ENCODE results near the gene FBXO46.
A peak's percentile ranks its signal among the peaks of the same experiment; 100 is the strongest.

The FBXO46 gene

DNA sequence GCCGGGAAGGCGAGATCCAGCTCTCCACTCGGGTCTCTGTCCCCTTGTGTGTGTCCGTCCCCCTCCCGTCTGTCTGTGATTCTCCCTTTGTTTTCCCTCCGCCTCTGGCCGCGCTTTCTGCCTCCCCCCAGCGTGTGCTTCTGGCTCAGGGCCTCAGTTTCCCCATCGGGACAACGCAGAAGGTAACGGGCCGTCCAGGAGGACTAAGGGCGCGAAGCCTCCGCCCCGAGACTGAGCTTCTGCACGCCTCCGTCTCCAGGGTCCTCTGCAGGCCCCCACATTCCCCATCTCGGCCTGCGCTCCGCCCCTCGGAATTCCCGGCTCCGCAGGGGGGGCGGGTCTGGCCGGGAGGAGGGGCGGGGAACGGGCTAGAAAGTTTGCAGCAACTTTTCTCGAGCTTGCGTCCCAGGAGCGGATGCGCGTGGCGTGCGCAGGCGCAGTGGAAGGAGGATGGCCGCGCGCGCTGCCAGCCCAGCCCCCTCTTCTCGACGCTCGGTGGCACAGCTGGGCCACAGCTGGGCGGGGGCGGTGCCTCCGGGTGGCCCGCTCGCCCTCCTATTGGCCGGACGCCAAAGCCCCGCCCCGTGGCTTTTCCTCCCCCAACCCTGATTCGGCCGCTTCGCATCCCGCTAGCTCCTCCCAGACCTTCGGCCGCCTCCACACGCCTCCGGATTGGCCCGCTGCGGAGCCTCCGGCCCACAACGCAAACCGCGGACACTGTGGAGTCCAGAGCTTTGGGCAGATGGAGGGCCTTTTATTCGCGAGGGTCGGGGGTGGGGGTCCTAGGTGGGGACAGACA is 38.5 kb upstream of the FBXO46 start, which contains the start of gene SIX5:
SIX5 (minus strand) TSS at position 269 of the 799 bp plus-strand sequence. CDS start 408 bp downstream, outside the sequence.
- peak within 1 kb of the TSS; percentile 94 to 95 for H3K4me3 Mint-ChIP-seq
- DNase-seq (peak; percentile 98 to 99), ATAC-seq (peak; percentile 74)
- H3K27ac Mint-ChIP-seq: peak within 1 kb of the TSS; percentile 65 to 86
- peaks cover 68% of the 10 kb centered on the region for H3K27me3 Mint-ChIP-seq
- H3K4me1 Mint-ChIP-seq: peaks cover 33% of the 10 kb centered on the region
- no peaks in the 10 kb centered on the region for H3K9me3 Mint-ChIP-seq

DNA sequence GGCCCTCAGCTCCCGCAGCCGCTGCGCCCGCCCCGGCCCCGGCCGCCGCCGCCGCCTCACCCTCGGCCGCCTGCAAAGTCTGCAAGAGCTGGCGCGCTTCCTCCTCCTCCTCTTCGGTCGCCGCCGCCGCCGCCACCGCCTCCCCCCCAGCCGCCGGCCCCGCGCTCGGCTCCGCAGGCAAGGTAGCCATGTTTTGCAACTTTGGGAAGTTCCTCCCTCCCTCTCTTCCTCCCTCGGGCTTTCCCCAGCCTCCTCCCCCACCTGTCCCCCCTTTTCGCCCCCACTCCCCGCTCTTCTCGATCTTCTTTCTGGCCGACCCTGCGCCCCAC is 37.9 kb upstream of the FBXO46 start:
- ATAC-seq: no peak
- Mint-ChIP-seq H3K4me3 (peak overlapping the region; percentile 94 to 95), H3K27ac (peak overlapping the region; percentile 59 to 86), H3K9me3 (no peaks in the 10 kb centered on the region), H3K4me1 (peaks cover 33% of the 10 kb centered on the region), H3K27me3 (peaks cover 73% of the 10 kb centered on the region)
- peak in 1 of 2 donors; percentile 44 for DNase-seq

DNA sequence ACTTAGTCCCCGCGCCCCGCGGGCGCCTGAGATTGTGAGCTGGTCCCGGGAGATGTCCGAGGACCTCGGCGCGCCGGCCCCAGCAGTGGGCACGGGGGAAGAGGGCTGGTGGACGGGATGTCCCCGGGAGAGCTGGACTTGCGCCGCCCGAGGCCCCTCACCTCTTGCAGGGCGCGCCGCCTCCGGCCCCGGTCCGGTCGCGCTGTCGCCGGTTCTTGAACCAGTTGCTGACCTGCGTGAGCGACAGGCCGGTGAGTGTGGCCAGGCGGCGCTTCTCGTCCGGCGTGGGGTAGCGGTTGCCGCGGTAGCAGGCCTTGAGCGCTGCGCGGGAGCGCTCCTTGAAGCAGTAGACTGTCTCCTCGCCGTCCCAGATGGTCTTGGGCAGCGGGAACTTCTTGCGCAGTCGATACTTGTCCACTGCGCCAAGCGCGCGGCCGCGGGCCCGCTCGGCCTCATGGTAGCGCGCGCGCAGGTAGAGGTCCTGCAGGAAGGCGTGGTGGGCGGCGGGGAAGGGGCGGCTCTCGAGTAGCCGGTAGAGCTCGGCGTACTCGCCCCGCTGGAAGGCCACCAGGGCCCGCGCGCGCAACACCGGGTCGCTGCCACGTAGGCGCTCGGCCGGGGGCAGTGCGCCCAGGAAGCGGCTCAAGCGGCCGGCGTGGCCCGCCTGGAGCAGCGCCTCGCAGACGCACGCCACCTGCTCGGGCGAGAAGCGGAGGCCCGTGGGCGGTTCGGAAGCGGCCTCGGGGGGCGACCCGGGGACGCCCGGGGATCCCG is 37.4 kb upstream of the FBXO46 start:
- peaks cover 77% of the 10 kb centered on the region for H3K27me3 Mint-ChIP-seq
- H3K9me3 Mint-ChIP-seq: no peaks in the 10 kb centered on the region
- H3K27ac Mint-ChIP-seq: no peak overlapping the region
- H3K4me3 Mint-ChIP-seq: peak overlapping the region; percentile 71 to 84
- peaks cover 33% of the 10 kb centered on the region for H3K4me1 Mint-ChIP-seq
- no peak for ATAC-seq
- DNase-seq: peak; percentile 48 to 49

DNA sequence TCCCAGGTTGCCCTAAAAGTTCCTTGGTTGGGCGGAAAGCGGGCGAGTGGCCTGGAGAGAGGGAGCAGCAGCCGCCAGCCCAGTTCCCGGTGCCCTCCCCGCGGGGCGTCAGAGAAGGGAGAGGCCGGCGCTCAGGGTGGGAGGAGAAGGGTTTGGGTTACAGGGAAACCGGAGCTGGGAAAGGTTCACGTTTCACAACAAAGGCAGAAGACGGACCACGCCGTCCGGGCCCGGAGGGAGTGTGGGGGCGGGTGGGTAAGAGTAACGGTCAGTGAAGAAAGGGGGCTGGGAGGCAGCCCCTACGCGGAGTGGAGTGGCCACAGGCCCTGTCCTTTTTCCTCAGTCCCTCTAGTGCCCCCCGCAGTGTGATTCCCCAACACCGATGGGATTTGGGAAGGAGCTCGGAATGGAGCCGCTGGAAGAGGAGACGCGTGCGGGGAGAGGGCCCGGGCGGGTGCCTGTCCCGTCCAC is 36.7 kb upstream of the FBXO46 start:
- Mint-ChIP-seq H3K4me3 (peak overlapping the region; percentile 47 to 84), H3K9me3 (no peaks in the 10 kb centered on the region), H3K4me1 (peaks cover 33% of the 10 kb centered on the region), H3K27ac (no peak overlapping the region), H3K27me3 (peaks cover 77% of the 10 kb centered on the region)
- DNase-seq: no peak
- no peak for ATAC-seq

DNA sequence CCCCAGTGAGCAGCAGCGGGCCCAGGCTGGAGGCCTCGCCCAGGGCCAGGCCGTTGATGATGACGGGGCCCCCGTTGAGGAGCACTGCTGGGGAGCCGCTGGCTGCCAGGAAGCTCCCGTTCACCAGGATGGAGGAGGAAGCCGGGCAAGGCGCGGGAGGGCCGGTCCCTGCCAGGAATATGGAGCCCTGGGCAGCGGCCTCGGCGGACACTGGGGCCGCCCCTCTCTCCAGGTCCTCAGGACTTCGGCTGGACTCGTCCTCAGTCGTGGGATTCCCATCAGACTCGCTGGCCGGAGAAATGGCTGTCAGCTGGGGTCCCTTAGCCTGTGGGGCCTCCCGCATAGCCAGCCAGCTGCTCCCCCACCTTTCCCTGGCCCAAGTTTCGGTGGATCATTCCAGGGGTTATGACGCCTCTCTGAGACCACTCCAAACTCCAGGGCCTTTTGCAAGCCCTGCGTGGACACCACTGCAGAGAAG is 36.2 kb upstream of the FBXO46 start:
- peak overlapping the region; percentile 47 to 84 for H3K4me3 Mint-ChIP-seq

DNA sequence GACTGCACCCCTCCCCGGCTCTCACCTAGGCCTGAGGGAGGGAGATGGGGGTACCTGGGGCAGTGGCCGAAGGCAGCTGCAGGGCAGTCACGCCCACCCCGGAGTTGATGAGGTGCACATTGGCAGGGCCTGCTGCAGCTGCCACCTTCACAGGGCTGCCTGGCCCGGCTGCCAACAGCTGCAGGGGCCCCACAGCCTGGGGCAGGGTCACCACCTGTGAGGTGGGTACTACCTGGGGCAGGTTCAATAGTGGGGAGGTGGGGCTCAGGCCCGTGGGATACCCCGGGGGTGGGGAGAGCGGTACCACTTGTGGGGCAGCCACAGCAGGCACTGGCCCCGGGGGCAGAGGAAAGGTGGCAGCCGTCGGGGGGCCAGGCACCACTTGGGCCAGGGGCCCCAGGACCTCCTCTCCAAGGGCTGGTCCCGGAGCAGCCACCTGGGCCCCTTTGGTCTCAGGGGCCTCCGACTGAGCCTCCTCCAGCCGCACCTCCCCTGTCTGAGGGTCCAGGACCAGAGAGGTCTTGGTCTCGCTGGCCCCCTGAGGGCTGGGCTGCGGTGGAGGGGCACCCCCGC is 35.7 kb upstream of the FBXO46 start:
- Mint-ChIP-seq H3K9me3 (no peaks in the 10 kb centered on the region), H3K27ac (no peak overlapping the region), H3K4me1 (peaks cover 33% of the 10 kb centered on the region), H3K4me3 (no peak overlapping the region), H3K27me3 (peaks cover 78% of the 10 kb centered on the region)
- ATAC-seq: no peak
- DNase-seq: no peak

More for the DNA sequence above, 36.2 kb upstream of the FBXO46 start:
- Mint-ChIP-seq H3K27ac (no peak overlapping the region), H3K27me3 (peaks cover 77% of the 10 kb centered on the region), H3K4me1 (peaks cover 33% of the 10 kb centered on the region), H3K9me3 (no peaks in the 10 kb centered on the region)
- ATAC-seq (no peak), DNase-seq (no peak)

DNA sequence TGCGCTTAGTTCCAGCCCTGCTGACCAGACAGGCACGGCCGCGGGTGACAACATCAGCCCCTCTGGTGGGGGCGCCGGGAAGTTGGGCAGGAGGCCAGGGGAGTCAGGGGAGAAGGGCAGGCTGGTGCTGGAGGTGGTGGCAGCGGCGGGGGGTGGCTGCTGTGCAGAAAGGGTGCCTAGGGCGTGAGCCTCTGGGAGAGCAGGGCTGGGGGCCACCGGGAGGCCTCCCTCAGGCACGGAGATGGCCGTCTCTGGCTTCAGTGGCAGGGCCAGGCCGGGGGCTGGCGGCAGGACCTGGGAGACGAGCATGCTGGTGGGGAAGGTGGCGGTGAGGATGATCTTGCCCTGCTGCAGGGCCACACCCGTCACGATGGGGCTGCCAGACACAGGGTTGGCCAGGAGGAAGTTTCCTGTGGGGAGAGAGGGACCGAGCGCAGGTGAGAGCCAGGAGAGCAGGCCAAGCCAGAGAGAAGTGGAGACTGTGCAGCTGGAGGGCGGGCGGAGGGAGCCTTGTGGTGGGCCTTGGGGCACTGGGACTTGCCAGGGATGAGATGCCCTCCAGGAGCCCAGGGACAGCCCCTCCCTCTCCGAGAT is 35.1 kb upstream of the FBXO46 start:
- Mint-ChIP-seq H3K4me3 (no peak overlapping the region), H3K27ac (peak overlapping the region in 1 of 2 donors; percentile 21), H3K27me3 (peaks cover 72% of the 10 kb centered on the region), H3K4me1 (peaks cover 28% of the 10 kb centered on the region), H3K9me3 (no peaks in the 10 kb centered on the region)
- ATAC-seq: no peak
- no peak for DNase-seq

DNA sequence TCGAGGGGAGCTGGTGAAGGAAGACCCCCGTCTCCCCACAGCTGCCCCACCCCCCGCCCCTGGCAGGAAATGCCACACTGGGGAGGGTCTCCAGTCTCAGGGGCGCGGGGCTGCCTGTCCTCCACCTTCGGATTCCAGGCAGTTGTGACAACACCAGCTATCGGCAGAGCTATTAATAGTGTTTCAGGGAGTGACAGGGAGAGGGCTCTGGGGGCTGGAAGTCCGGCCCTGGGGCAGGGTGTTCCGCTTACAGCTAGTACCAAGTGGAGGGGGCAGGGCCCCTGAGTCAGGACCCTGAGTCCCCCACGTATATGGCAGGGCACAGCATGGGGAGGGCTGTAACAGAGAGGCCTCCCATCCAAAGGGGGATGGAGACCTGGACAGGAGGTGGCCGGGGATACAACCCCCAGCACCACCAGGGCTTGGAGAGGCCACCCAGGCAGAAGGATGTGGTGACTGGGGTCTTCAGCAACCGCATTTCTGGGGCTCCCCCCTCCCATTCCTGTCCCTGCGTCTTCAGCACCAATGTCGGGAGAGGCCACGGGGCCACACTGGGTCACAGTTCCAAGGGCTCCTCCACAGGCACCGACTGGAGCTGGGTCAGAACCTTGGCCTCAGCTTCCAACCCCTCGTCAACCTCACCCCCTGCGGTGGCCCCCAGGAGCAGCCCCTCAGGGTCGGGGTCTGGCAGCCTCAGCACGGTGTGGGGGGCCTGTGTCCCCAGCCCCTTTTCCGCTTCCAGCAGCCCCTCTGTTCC is 34.4 kb upstream of the FBXO46 start:
- Mint-ChIP-seq H3K27me3 (peaks cover 65% of the 10 kb centered on the region), H3K27ac (no peak overlapping the region), H3K4me3 (no peak overlapping the region), H3K4me1 (peaks cover 21% of the 10 kb centered on the region), H3K9me3 (no peaks in the 10 kb centered on the region)
- DNase-seq (no peak), ATAC-seq (no peak)

DNA sequence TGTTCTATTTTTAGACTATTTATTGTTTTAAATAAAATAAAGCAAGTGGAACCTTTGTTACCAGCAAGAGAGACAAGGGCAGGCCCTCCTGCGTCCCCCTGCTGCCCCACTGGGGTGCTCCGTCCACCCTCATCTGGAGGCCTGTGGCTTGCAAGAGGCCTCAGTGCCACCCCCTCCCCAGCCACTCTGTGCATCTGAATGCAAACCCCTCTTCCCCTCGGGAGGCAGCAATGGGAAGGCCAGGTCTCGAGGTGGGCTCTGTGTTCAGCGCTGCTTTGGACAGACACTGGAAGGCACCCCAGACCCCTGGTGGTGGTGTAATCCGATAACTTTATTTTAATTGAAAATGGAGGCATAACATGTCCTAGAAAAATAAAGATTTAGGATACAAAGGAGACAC is 33.8 kb upstream of the FBXO46 start:
- no peak for DNase-seq
- Mint-ChIP-seq H3K27ac (peak overlapping the region in 1 of 2 donors; percentile 88), H3K27me3 (peaks cover 65% of the 10 kb centered on the region), H3K4me3 (no peak overlapping the region), H3K9me3 (no peaks in the 10 kb centered on the region), H3K4me1 (peaks cover 15% of the 10 kb centered on the region)
- ATAC-seq: no peak

- no peak for DNase-seq
- Mint-ChIP-seq H3K9me3 (no peaks in the 10 kb centered on the region), H3K27ac (no peak overlapping the region), H3K4me1 (peaks cover 13% of the 10 kb centered on the region), H3K4me3 (no peak overlapping the region), H3K27me3 (peaks cover 65% of the 10 kb centered on the region)
- ATAC-seq: no peak
These were observed 33.1 kb upstream of the FBXO46 start for GRCh38 chr19:45763691-45764294.

GRCh38 chr19:45762870-45763631 is 32.4 kb upstream of the FBXO46 start:
- H3K27me3 Mint-ChIP-seq: peaks cover 64% of the 10 kb centered on the region
- DNase-seq (no peak), ATAC-seq (no peak)
- no peak overlapping the region for H3K4me3 Mint-ChIP-seq
- no peaks in the 10 kb centered on the region for H3K9me3 Mint-ChIP-seq
- H3K27ac Mint-ChIP-seq: peak overlapping the region in 1 of 2 donors; percentile 38
- H3K4me1 Mint-ChIP-seq: peaks cover 11% of the 10 kb centered on the region

GRCh38 chr19:45761714-45762113 is 31.0 kb upstream of the FBXO46 start:
- DNase-seq (no peak), ATAC-seq (no peak)
- no peak overlapping the region for H3K27ac Mint-ChIP-seq
- H3K27me3 Mint-ChIP-seq: peaks cover 56% of the 10 kb centered on the region
- H3K9me3 Mint-ChIP-seq: no peaks in the 10 kb centered on the region
- H3K4me3 Mint-ChIP-seq: no peak overlapping the region
- H3K4me1 Mint-ChIP-seq: no peaks in the 10 kb centered on the region

DNA sequence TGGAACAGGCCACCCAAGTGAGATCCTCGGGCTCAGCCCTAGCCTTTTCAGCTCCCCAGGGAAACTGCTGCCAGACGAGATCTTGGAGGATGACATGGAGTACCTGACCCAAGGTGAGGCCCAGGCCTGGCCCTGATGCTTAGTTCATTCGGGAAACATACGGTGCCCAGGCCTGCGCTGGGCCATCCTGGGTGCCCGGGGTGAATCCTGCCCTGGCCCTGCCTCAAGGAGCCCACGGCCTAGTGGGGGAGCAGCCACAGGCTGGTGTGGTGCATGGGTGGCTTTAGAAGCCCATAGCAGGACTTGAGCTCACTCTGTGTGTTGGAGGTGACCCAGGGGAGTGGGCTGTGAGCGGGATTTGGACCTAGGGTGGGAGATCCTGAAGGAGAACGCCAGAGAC is 28.2 kb upstream of the FBXO46 start:
- ATAC-seq (no peak), DNase-seq (no peak)
- Mint-ChIP-seq H3K27ac (no peak overlapping the region), H3K27me3 (peaks cover 33% of the 10 kb centered on the region), H3K4me3 (no peak overlapping the region), H3K9me3 (no peaks in the 10 kb centered on the region), H3K4me1 (no peaks in the 10 kb centered on the region)

- Mint-ChIP-seq H3K27me3 (peaks cover 21% of the 10 kb centered on the region), H3K27ac (no peak overlapping the region), H3K9me3 (no peaks in the 10 kb centered on the region), H3K4me1 (no peaks in the 10 kb centered on the region), H3K4me3 (no peak overlapping the region)
- ATAC-seq: no peak
- no peak for DNase-seq
These were observed 27.0 kb upstream of the FBXO46 start for GRCh38 chr19:45757695-45758094.
